Activated naive CD4-positive, alpha-beta T cell treated with anti-CD3 and anti-CD28 coated beads for 36 hours (primary cell): ENCODE data around the gene ARHGEF2. TPM values are rescaled to one million over a fixed set of nuclear protein-coding genes. Genes with fewer than 3 reads are reported as not detected.

Source experiments
- CTCF ChIA-PET: fragments of 350-600 bp; sonication (Branson Sonifier 250); formaldehyde crosslinking; loops from one replicate; lab custom pipeline; 2021; ENCODE audit warnings: antibody characterized with exemption; lab: Charles Lee
- DNase-seq: peaks from one replicate; pipeline ENCODE4 v3.0.0-alpha.2; 2020
- H3K27ac Mint-ChIP-seq: one replicate; pipeline ENCODE4 v1.8.0; 2021; ENCODE audit warnings: mild to moderate bottlenecking, mixed read lengths
- H3K27me3 Mint-ChIP-seq: one replicate; pipeline ENCODE4 v1.8.0; 2021; ENCODE audit warnings: low read depth, mixed read lengths
- H3K36me3 Mint-ChIP-seq: one replicate; pipeline ENCODE4 v1.8.0; 2021; ENCODE audit warnings: low read depth, mixed read lengths
- H3K4me1 Mint-ChIP-seq: one replicate; pipeline ENCODE4 v1.8.0; 2021; ENCODE audit warnings: low read depth, mixed read lengths
- H3K4me3 Mint-ChIP-seq: one replicate; pipeline ENCODE4 v1.8.0; 2021; ENCODE audit warnings: mild to moderate bottlenecking, moderate library complexity, mixed read lengths
- H3K9me3 Mint-ChIP-seq: one replicate; pipeline ENCODE4 v1.8.0; 2021; ENCODE audit warnings: mixed read lengths
- intact Hi-C: fragments of 100-400 bp; cut with micrococcal nuclease; formaldehyde crosslinking; loops from one replicate; pipeline ENCODE4 v1.15.1; 2023
- total RNA-seq, 2 experiments: library from RNA; stranded (reverse); gene quantifications; one replicate each; pipeline ENCODE4 v1.2.3, GENCODE V29; 2021

ARHGEF2 gene
- total RNA-seq, 2 experiments from 2014 or later = 154 to 159 TPM

DNA sequence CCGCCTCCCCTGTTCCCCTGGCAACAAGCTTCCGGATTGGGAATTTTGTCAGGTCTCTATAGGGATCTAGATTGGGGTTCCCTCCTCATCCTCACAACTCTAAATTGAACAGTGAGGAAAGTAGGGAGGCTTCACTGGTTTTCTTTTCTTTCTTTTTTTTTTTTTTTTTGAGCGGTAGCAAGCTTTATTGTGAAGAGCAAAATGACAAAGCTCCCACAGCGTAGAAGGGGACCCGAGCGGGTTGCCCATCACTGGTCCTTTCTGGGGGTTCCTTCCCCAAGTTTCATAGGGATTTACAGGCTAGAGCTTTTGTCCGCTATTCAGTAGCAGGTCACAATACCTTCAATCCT lies 10.3 kb downstream of the ARHGEF2 start:
- intact Hi-C loops = no loop called here
- peaks cover 67% of the 10 kb centered on the region for H3K4me1 Mint-ChIP-seq

DNA sequence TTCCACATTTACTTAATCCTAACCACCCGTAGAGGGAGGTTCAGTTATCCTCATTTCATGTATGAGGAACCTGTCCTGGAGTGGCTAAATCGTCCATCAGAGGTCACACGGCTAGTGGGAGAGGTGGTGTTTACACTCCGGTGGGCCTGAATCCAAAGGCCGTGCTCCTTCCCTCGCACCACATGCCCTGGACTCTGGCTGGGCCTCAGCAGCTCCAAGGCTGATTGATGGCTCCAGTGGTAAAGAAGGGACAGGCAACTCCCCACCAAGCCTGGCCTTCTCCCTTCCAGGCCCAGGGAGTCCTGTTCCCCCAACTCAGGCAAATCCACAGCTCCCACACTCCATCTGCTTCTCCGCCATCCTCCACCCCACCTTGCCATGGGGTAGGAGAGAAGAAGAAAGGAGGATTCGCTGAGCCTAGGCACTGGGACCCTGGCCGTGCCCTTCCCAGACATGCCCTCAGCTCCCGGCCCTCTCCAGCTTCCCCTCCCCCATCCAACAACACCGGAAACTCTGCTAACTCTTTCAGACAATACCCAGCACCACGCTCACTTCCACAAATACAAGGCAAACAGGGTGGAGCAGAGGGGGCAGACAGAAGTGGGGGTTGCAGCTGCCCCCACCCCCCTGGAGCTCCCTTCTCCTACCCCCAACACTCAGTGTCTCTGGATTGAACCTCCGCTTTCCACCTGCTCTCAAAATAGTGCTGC lies 10.9 kb downstream of the ARHGEF2 start:
- peak overlapping the region; percentile 96 for H3K27ac Mint-ChIP-seq
- DNase-seq = peak; percentile 58
- CTCF ChIA-PET = interaction anchor here (0.6 to 4.5 kb wide), 8 partner anchors 10 to 38 kb away, joined by 3 to 21 read pairs (median 5); partner anchors contain the start of gene ARHGEF2
- peaks cover 64% of the 10 kb centered on the region for H3K4me1 Mint-ChIP-seq
- peaks cover 48% of the 10 kb centered on the region for H3K36me3 Mint-ChIP-seq
- no peaks in the 10 kb centered on the region for H3K9me3 Mint-ChIP-seq
- no peaks in the 10 kb centered on the region for H3K27me3 Mint-ChIP-seq
- H3K4me3 Mint-ChIP-seq = peak overlapping the region; percentile 53
- intact Hi-C loops = no loop called here

More for the DNA sequence above, 10.3 kb downstream of the ARHGEF2 start:
- CTCF ChIA-PET = interaction anchor here (0.6 to 4.5 kb wide), 5 partner anchors 15 to 920 kb away, joined by 3 to 21 read pairs (median 3); no protein-coding TSS in a partner anchor
- no peak for DNase-seq
- H3K36me3 Mint-ChIP-seq = peaks cover 42% of the 10 kb centered on the region
- H3K4me3 Mint-ChIP-seq = peak overlapping the region; percentile 53
- no peaks in the 10 kb centered on the region for H3K27me3 Mint-ChIP-seq
- no peaks in the 10 kb centered on the region for H3K9me3 Mint-ChIP-seq
- H3K27ac Mint-ChIP-seq = peak overlapping the region; percentile 96

DNA sequence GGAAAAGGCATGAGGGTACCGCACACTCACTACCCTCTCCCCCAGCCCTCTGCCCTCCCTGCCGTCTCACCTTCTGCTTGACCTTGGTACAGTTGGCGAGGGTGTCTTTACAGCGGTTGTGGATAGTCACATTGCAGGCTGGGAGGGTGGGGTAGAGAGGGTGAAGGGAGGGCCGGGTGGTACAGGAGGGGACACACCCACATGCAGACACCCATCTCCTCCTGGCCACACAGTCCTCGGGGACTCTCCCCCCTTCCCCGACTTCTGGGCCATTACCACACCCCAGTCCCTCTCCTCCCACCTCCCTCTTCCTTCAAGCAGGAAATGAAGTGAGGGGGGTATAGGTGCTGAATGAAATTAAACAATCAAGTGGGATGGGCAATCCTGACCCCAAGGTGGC lies 11.6 kb downstream of the ARHGEF2 start:
- CTCF ChIA-PET = interaction anchor here (0.6 to 2.5 kb wide), 6 partner anchors 10 to 38 kb away, joined by 3 to 8 read pairs (median 5); partner anchors contain the start of gene ARHGEF2
- Mint-ChIP-seq H3K9me3 (no peaks in the 10 kb centered on the region), H3K4me3 (no peak overlapping the region), H3K4me1 (peaks cover 58% of the 10 kb centered on the region), H3K27me3 (no peaks in the 10 kb centered on the region), H3K36me3 (peaks cover 51% of the 10 kb centered on the region), H3K27ac (peak overlapping the region; percentile 96)
- DNase-seq = no peak
- intact Hi-C loops = no loop called here

DNA sequence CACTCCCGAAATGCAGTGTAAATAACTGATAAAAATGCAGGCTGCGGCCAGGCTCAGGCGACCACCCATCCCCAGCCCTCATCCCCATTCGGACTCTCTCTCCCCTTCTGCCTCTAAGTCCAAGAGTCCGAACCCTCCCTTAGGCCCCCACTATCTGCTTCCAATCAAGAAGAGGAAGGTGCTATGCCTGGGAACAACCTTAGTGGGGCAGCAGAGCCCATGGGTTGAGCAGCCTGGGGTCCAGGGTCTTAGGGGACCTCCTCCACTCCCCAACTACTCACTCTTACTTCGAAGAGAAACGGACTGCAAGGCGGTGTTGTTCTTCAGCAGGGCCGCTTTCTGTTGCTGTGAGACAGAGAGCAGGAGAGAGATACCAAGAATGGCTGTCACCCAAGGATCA lies 12.2 kb downstream of the ARHGEF2 start:
- peak overlapping the region; percentile 96 for H3K27ac Mint-ChIP-seq
- H3K4me3 Mint-ChIP-seq = no peak overlapping the region
- no peaks in the 10 kb centered on the region for H3K27me3 Mint-ChIP-seq

DNA sequence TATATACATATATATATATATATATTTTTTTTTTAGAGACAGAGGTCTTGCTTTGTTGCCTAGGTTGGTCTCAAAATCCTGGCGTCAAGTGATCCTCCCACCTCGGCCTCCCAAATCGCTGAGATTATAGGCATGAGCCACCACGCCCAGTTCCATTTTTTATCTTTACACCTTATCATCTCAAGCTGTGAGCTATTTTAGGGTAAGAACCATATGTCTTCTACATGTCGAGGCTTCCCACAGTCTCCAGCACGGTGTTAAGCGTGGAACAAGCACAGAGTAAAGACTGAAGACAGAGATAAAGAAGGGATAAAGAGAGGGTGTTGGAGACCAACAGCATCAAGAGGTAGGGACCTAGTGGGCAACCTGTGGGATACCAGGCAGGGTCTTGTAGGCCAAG lies 14.2 kb downstream of the ARHGEF2 start:
- intact Hi-C loops = no loop called here
- CTCF ChIA-PET = no interaction called here

More for the DNA sequence above, 12.2 kb downstream of the ARHGEF2 start:
- intact Hi-C loops = no loop called here
- peaks cover 52% of the 10 kb centered on the region for H3K4me1 Mint-ChIP-seq
- CTCF ChIA-PET = interaction anchor here (0.8 to 2.5 kb wide), 5 partner anchors 9 to 24 kb away, joined by 3 to 8 read pairs (median 6); partner anchors contain the start of gene ARHGEF2
- peaks cover 55% of the 10 kb centered on the region for H3K36me3 Mint-ChIP-seq
- no peaks in the 10 kb centered on the region for H3K9me3 Mint-ChIP-seq
- no peak for DNase-seq

DNA sequence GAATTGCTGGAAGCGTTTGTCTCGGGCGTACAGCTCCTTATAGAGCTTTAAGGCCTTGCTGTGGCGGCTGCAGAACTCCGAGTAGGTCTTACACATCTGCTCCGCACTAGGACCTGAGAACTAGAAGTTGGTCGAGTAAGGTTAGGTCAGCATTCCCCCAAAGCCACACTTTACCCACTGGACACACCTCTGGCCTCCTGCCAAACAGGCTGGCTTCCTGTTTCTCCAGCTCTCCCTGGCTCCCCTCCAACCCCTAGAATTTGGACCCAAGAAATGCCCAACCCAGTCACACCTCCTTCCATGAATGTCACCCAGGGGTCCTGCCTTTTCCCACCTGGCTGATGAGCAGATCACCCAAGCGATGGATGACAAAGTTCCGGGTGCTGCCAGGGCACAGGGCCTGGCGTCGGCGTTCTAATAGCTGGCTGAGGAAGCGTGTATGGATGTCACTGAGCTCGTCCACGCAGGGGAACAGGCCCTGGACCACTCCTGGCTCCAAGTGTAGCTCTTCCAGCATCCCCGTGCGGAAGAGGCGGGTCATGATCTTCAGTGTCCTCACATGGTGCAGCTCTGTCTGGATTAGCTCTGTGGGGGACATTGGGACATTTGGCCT lies 15.6 kb downstream of the ARHGEF2 start:
- H3K36me3 Mint-ChIP-seq = peaks cover 50% of the 10 kb centered on the region
- CTCF ChIA-PET = no interaction called here

More for the DNA sequence above, 14.2 kb downstream of the ARHGEF2 start:
- Mint-ChIP-seq H3K36me3 (peaks cover 57% of the 10 kb centered on the region), H3K4me3 (no peak overlapping the region), H3K4me1 (peaks cover 33% of the 10 kb centered on the region), H3K27me3 (no peaks in the 10 kb centered on the region), H3K9me3 (no peaks in the 10 kb centered on the region), H3K27ac (peak overlapping the region; percentile 27)
- no peak for DNase-seq

DNA sequence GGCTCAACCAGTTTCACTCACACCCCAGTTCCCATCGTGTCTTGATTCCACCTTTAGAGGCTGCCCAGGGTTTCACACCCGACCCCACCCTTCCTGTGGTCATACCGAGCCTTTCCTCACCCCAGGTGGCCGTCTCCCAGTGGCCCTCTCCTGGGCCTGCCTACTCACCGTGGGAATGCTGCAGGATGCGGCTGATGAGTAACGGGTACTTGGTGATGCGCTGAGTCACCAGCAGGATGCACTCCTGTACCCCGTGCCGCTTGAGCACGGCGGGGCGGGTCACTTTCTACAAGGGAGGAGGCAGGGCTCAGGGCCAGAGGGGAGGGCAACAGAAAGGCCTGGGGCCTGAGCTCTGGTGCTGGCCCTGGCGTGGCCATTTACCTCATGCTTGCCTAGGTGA lies 16.4 kb downstream of the ARHGEF2 start:
- DNase-seq = no peak
- CTCF ChIA-PET = no interaction called here
- Mint-ChIP-seq H3K27ac (peak overlapping the region; percentile 78), H3K27me3 (no peaks in the 10 kb centered on the region), H3K4me1 (peaks cover 11% of the 10 kb centered on the region), H3K4me3 (no peak overlapping the region), H3K36me3 (peaks cover 52% of the 10 kb centered on the region), H3K9me3 (no peaks in the 10 kb centered on the region)
- intact Hi-C loops = no loop called here

More for the DNA sequence above, 15.6 kb downstream of the ARHGEF2 start:
- H3K27ac Mint-ChIP-seq = peak overlapping the region; percentile 78
- peaks cover 18% of the 10 kb centered on the region for H3K4me1 Mint-ChIP-seq
- H3K27me3 Mint-ChIP-seq = no peaks in the 10 kb centered on the region
- DNase-seq = no peak
- intact Hi-C loops = no loop called here
- H3K4me3 Mint-ChIP-seq = no peak overlapping the region
- H3K9me3 Mint-ChIP-seq = no peaks in the 10 kb centered on the region

DNA sequence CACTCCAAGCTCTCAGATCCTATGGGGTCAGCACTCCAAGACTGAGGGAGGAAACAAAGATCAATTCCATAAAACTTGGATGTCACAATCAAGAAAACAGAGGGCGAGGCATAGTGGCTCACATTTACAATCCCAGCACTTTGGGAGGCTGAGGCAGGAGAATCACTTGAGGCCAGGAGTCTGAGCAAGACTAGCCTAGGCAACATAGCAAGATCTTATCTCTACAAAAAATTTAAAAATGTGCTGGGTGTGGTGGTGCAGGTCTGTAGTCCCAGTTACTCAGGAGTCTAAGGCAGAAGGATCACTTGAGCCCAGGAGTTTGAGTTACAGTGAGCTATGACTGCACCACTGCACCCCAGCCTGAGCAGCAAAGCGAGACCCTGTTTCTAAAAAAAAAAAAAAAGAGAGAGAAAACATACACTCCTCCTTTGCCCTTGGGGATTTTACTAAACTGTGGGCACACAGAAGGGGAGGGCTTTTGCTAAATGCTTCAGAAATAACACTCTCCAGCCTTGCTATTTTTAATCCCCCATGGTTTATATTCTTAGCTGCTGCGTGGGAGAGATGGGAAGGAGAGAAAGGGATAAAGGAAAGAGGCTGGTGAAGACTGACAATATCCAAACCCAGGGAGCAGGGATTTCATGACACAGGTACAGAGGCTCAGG lies 18.1 kb downstream of the ARHGEF2 start:
- Mint-ChIP-seq H3K4me1 (peaks cover 4% of the 10 kb centered on the region), H3K4me3 (no peak overlapping the region), H3K9me3 (no peaks in the 10 kb centered on the region), H3K36me3 (peaks cover 47% of the 10 kb centered on the region), H3K27ac (peak overlapping the region; percentile 68), H3K27me3 (no peaks in the 10 kb centered on the region)
- DNase-seq = no peak
- CTCF ChIA-PET = interaction anchor here (0.6 to 1.5 kb wide), 2 partner anchors 12 to 30 kb away, joined by 3 read pairs; no protein-coding TSS in a partner anchor
- intact Hi-C loops = no loop called here

DNA sequence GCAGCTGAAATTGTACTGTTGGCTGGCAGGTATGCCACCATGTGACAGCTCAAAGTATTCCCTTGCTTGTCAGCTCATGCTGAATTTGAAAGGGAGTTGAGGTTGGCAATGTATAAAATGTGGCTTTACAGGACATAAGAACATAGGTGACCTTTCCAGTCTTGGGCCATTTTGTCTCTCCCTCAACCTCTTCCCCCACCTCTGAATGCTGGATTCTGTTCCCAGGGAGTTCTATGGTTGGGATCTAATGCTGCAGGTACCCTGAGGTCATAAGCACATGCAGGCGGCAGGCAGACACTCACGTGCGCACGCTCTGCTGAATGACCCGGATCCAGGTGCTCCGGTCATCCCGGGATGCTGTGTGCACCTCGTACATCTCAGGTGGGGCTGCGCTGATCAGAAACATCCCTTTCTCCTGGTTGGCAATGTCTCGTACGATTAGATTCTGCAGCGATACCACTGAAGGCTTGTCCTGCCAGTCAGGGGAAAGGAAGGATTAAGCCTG lies 20.9 kb downstream of the ARHGEF2 start:
- H3K4me1 Mint-ChIP-seq = peaks cover under 1% of the 10 kb centered on the region
- H3K9me3 Mint-ChIP-seq = no peaks in the 10 kb centered on the region
- intact Hi-C loops = no loop called here
- H3K27ac Mint-ChIP-seq = peak overlapping the region; percentile 47
- no peaks in the 10 kb centered on the region for H3K27me3 Mint-ChIP-seq
- CTCF ChIA-PET = interaction anchor here (0.6 to 1.7 kb wide), 5 partner anchors 9 to 35 kb away, joined by 3 to 8 read pairs (median 3); no protein-coding TSS in a partner anchor
- H3K36me3 Mint-ChIP-seq = peaks cover 49% of the 10 kb centered on the region
- H3K4me3 Mint-ChIP-seq = no peak overlapping the region
- DNase-seq = no peak

DNA sequence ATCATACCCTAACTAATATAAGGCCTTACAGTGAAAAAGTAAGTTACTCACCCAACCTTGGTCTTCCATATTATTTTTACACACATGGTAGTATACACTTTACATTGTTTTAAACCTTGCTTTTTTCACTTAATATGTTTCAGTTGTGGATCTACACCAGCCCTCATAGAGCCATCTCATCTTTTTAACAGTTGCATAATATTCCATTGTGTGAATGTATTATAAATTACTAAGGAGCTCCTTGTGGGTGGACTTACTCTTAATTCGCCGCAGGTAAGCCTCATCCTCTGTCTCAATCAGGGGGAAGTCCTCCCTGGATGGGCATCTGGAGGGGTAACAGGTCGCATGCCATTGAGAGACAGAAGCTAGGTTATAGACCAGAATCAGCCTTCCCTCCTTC lies 23.7 kb downstream of the ARHGEF2 start:
- Mint-ChIP-seq H3K4me3 (no peak overlapping the region), H3K4me1 (no peaks in the 10 kb centered on the region), H3K36me3 (peaks cover 48% of the 10 kb centered on the region), H3K27me3 (no peaks in the 10 kb centered on the region), H3K27ac (peak overlapping the region; percentile 50), H3K9me3 (no peaks in the 10 kb centered on the region)
- CTCF ChIA-PET = interaction anchor here (0.5 to 2.1 kb wide), 6 partner anchors 16 to 258 kb away, joined by 3 to 7 read pairs (median 5); partner anchors contain the start of genes ARHGEF2 and PMF1
- intact Hi-C loops = no loop called here
- no peak for DNase-seq

DNA sequence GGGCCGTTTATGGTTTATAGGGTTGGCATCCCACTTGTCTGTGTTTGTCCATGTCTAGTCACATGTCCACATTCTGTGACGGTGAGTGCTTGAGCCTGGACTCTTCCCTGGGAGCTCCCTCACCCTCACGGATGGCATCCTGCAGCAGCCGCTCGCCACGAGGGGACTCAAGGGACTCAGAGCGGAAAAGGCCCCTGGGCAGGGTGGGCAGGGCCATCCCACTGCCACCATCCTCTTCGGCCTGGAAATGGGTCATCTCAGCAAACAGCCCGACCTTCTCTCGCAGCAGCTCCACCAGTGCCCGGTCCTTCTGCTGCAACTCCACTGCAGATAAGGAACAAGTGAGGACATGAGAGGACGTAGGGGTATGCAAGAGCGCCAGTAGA lies 25.8 kb downstream of the ARHGEF2 start:
- peaks cover 52% of the 10 kb centered on the region for H3K36me3 Mint-ChIP-seq

More for the DNA sequence above, 25.8 kb downstream of the ARHGEF2 start:
- no peak for DNase-seq
- no peak overlapping the region for H3K4me3 Mint-ChIP-seq
- CTCF ChIA-PET = interaction anchor here (0.7 to 2.1 kb wide), 3 partner anchors 14 to 25 kb away, joined by 3 to 7 read pairs (median 3); no protein-coding TSS in a partner anchor
- H3K27ac Mint-ChIP-seq = peak overlapping the region; percentile 61
- H3K4me1 Mint-ChIP-seq = peaks cover 5% of the 10 kb centered on the region
- no peaks in the 10 kb centered on the region for H3K27me3 Mint-ChIP-seq
- intact Hi-C loops = no loop called here
- no peaks in the 10 kb centered on the region for H3K9me3 Mint-ChIP-seq
